Neural cell (in vitro differentiated cells): Measurements from ENCODE around the gene KCNQ1OT1. TPM values are rescaled to one million over a fixed set of nuclear protein-coding genes. Genes with fewer than 3 reads are reported as not detected.

Source experiments
- H2AFZ ChIP-seq: fragments of 200-600, 300-800 bp; sonication (generic), shearing (Covaris generic); 2 replicates; pipeline ENCODE4 v1.6.0; 2014; ENCODE audit warnings: low read depth, mild to moderate bottlenecking, antibody characterized with exemption, low read length, moderate library complexity
- H3F3A ChIP-seq: fragments of 200-600 bp; shearing (Covaris generic); 2 replicates; pipeline ENCODE4 v1.6.1; 2016; ENCODE audit warnings: mild to moderate bottlenecking, moderate library complexity, mixed read lengths, antibody characterized with exemption, low read length; ENCODE audit not compliant: insufficient read depth, poor library complexity, severe bottlenecking
- H3K27ac ChIP-seq: fragments of 200-600, 300-800 bp; sonication (generic), shearing (Covaris generic); 2 replicates; pipeline ENCODE4 v1.5.1; 2014; ENCODE audit warnings: mild to moderate bottlenecking, low read length, moderate library complexity
- H3K27me3 ChIP-seq: fragments of 300-800, 200-600 bp; sonication (generic), shearing (Covaris generic); 2 replicates; pipeline ENCODE4 v1.6.0; 2014; ENCODE audit warnings: mild to moderate bottlenecking, low read depth, low read length, moderate library complexity; ENCODE audit not compliant: insufficient read depth
- H3K36me3 ChIP-seq: fragments of 300-800, 200-600 bp; sonication (generic), shearing (Covaris generic); 2 replicates; pipeline ENCODE4 v1.5.1; 2014; ENCODE audit warnings: mild to moderate bottlenecking, antibody characterized with exemption, low read length, moderate library complexity; ENCODE audit not compliant: insufficient read depth
- H3K4me2 ChIP-seq: fragments of 300-800, 200-600 bp; sonication (generic), shearing (Covaris generic); 2 replicates; pipeline ENCODE4 v1.6.0; 2014; ENCODE audit warnings: mild to moderate bottlenecking, low read length
- H3K4me3 ChIP-seq: fragments of 300-800, 200-600 bp; sonication (generic), shearing (Covaris generic); 2 replicates; pipeline ENCODE4 v1.5.1; 2014; ENCODE audit warnings: mild to moderate bottlenecking, low read length, moderate library complexity
- H3K79me2 ChIP-seq: fragments of 200-600 bp; shearing (Covaris generic); replicated peaks from 2 replicates; pipeline ENCODE4 v1.6.0; 2014; ENCODE audit warnings: mild to moderate bottlenecking, low read length, moderate library complexity; ENCODE audit not compliant: insufficient read depth
- H3K9ac ChIP-seq: fragments of 300-800, 200-600 bp; sonication (generic), shearing (Covaris generic); 2 replicates; pipeline ENCODE4 v1.6.1; 2016; ENCODE audit warnings: mild to moderate bottlenecking, low read length, mixed read lengths
- H3K9me2 ChIP-seq: fragments of 200-600 bp; shearing (Covaris generic); 2 replicates; pipeline ENCODE4 v1.6.1; 2016; ENCODE audit warnings: mild to moderate bottlenecking, low read length, mixed read lengths; ENCODE audit not compliant: insufficient read depth
- H3K9me3 ChIP-seq: fragments of 200-600, 300-800 bp; sonication (generic), shearing (Covaris generic); 2 replicates; pipeline ENCODE4 v1.6.1; 2016; ENCODE audit warnings: mild to moderate bottlenecking, mixed run types, low read length, moderate library complexity, mixed read lengths
- H4K20me1 ChIP-seq: fragments of 200-600 bp; shearing (Covaris generic); 2 replicates; pipeline ENCODE4 v1.6.1; 2016; ENCODE audit warnings: mild to moderate bottlenecking, mixed run types; ENCODE audit not compliant: insufficient read depth
- EP300 ChIP-seq: fragments of 450-650 bp; conservative IDR thresholded peaks from 2 replicates; pipeline ENCODE4 v1.6.1; 2014; ENCODE audit warnings: antibody characterized with exemption, mild to moderate bottlenecking, moderate library complexity; ENCODE audit not compliant: poor library complexity, severe bottlenecking
- EZH2 ChIP-seq: fragments of 200-600, 300-800 bp; shearing (Covaris generic), sonication (generic); IDR thresholded peaks from 2 replicates; pipeline ENCODE4 v1.6.1; 2014; ENCODE audit warnings: antibody characterized with exemption, low read length, borderline replicate concordance, mild to moderate bottlenecking; ENCODE audit not compliant: insufficient read depth, poor library complexity, severe bottlenecking
- MXI1 ChIP-seq: fragments of 450-650 bp; conservative IDR thresholded peaks from 2 replicates; pipeline ENCODE4 v1.6.1; 2014; ENCODE audit warnings: antibody characterized with exemption, mild to moderate bottlenecking; ENCODE audit not compliant: poor library complexity, severe bottlenecking
- POLR2AphosphoS5 ChIP-seq: IDR thresholded peaks from 2 replicates; pipeline ENCODE4 v1.6.1; 2012
- RAD21 ChIP-seq: fragments of 450-650 bp; conservative IDR thresholded peaks from 2 replicates; pipeline ENCODE4 v1.6.1; 2014; ENCODE audit warnings: antibody characterized with exemption, mild to moderate bottlenecking, moderate library complexity
- SMC3 ChIP-seq: fragments of 450-650 bp; conservative IDR thresholded peaks from 2 replicates; pipeline ENCODE4 v1.6.1; 2014; ENCODE audit warnings: antibody characterized with exemption, mild to moderate bottlenecking, moderate library complexity; ENCODE audit not compliant: poor library complexity
- TAF1 ChIP-seq: IDR thresholded peaks from 2 replicates; pipeline ENCODE4 v1.6.1; 2012; ENCODE audit warnings: low read depth
- polyA plus RNA-seq: library from polyadenylated mRNA; depleted of rRNA; stranded (reverse); fragments of >200 nt; gene quantifications from 2 replicates; pipeline ENCODE4 v1.2.3, GENCODE V29; 2014
- TF ChIP-seq, protein P1 (sequence below): fragments of 450-650 bp; IDR thresholded peaks from 2 replicates; pipeline ENCODE4 v1.5.1; 2014; ENCODE audit warnings: antibody characterized with exemption, mild to moderate bottlenecking, moderate library complexity; ENCODE audit not compliant: poor library complexity, severe bottlenecking
- TF ChIP-seq, protein P2 (sequence below): IDR thresholded peaks from 2 replicates; pipeline ENCODE4 v1.6.1; 2012; ENCODE audit warnings: borderline replicate concordance

KCNQ1OT1 gene
- polyA plus RNA-seq, 1 donor from 2014 or later: 0.12 TPM

DNA sequence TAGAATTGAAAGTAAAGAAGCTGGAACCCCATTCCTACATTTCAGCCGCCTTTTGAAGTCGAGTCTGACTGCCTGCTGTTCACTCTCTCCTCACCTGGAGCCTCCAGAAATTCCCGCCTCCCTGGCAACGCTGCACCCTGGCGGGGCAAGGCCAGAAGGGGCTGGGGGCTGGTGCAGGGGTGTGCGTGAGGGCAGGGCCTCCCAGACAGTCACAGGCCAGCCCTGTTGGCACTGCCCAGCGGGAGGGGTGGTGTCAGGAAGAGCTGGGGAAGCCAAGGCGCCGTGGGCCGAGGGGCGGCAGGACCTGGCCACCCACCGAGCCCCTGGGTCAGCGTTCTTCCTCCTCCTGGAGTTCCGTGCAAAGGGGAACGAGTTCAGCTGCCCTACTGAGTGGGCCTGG lies 123.2 kb downstream of the KCNQ1OT1 start:
- no peaks in the 10 kb centered on the region for H4K20me1 ChIP-seq
- no peak overlapping the region for H2AFZ ChIP-seq
- H3K4me2 ChIP-seq: no peak overlapping the region
- no peak overlapping the region for H3K27ac ChIP-seq
- no peaks in the 10 kb centered on the region for H3K27me3 ChIP-seq
- H3F3A ChIP-seq: no peaks in the 10 kb centered on the region
- no peaks in the 10 kb centered on the region for H3K79me2 ChIP-seq
- H3K9me3 ChIP-seq: no peaks in the 10 kb centered on the region
- no peak overlapping the region for H3K4me3 ChIP-seq
- TF ChIP-seq MXI1 (no peak), RAD21 (no peak), SMC3 (no peak), EZH2 (no peak), EP300 (no peak), TAF1 (no peak), POLR2AphosphoS5 (no peak)
- TF ChIP-seq, protein P1, sequence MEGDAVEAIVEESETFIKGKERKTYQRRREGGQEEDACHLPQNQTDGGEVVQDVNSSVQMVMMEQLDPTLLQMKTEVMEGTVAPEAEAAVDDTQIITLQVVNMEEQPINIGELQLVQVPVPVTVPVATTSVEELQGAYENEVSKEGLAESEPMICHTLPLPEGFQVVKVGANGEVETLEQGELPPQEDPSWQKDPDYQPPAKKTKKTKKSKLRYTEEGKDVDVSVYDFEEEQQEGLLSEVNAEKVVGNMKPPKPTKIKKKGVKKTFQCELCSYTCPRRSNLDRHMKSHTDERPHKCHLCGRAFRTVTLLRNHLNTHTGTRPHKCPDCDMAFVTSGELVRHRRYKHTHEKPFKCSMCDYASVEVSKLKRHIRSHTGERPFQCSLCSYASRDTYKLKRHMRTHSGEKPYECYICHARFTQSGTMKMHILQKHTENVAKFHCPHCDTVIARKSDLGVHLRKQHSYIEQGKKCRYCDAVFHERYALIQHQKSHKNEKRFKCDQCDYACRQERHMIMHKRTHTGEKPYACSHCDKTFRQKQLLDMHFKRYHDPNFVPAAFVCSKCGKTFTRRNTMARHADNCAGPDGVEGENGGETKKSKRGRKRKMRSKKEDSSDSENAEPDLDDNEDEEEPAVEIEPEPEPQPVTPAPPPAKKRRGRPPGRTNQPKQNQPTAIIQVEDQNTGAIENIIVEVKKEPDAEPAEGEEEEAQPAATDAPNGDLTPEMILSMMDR: no peak
- TF ChIP-seq, protein P2, sequence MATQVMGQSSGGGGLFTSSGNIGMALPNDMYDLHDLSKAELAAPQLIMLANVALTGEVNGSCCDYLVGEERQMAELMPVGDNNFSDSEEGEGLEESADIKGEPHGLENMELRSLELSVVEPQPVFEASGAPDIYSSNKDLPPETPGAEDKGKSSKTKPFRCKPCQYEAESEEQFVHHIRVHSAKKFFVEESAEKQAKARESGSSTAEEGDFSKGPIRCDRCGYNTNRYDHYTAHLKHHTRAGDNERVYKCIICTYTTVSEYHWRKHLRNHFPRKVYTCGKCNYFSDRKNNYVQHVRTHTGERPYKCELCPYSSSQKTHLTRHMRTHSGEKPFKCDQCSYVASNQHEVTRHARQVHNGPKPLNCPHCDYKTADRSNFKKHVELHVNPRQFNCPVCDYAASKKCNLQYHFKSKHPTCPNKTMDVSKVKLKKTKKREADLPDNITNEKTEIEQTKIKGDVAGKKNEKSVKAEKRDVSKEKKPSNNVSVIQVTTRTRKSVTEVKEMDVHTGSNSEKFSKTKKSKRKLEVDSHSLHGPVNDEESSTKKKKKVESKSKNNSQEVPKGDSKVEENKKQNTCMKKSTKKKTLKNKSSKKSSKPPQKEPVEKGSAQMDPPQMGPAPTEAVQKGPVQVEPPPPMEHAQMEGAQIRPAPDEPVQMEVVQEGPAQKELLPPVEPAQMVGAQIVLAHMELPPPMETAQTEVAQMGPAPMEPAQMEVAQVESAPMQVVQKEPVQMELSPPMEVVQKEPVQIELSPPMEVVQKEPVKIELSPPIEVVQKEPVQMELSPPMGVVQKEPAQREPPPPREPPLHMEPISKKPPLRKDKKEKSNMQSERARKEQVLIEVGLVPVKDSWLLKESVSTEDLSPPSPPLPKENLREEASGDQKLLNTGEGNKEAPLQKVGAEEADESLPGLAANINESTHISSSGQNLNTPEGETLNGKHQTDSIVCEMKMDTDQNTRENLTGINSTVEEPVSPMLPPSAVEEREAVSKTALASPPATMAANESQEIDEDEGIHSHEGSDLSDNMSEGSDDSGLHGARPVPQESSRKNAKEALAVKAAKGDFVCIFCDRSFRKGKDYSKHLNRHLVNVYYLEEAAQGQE: no peak
- no peaks in the 10 kb centered on the region for H3K9me2 ChIP-seq
- no peak overlapping the region for H3K9ac ChIP-seq
- H3K36me3 ChIP-seq: no peaks in the 10 kb centered on the region

DNA sequence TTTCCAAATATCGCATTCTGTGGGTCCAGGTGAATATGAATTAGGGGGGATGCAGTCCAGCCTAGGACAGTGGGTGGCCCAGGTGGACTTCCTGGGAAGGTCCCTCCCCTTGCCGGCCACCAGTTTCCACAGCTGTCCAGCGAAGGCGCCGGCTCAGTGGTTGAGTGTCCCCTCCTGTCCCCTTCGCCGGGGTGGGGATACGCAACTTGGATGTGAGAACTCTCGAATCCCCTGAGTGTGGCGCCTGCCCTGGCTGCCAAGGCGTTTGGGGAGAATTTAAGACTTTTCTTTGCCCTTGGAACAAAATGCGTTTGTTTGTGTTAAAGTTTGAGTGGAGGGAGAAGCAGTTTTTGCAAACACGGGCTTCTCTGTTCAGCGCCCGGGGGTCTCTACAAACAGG lies 123.7 kb downstream of the KCNQ1OT1 start:
- H3K36me3 ChIP-seq: no peaks in the 10 kb centered on the region
- no peaks in the 10 kb centered on the region for H4K20me1 ChIP-seq
- H3K27ac ChIP-seq: no peak overlapping the region
- no peaks in the 10 kb centered on the region for H3F3A ChIP-seq
- H3K4me2 ChIP-seq: no peak overlapping the region
- H3K9me2 ChIP-seq: no peaks in the 10 kb centered on the region
- TF ChIP-seq, protein P1: no peak
- TF ChIP-seq TAF1 (no peak), EZH2 (no peak), POLR2AphosphoS5 (no peak), RAD21 (no peak), EP300 (no peak), MXI1 (no peak), SMC3 (no peak)
- TF ChIP-seq, protein P2: no peak
- no peaks in the 10 kb centered on the region for H3K79me2 ChIP-seq
- no peaks in the 10 kb centered on the region for H3K27me3 ChIP-seq
- H3K4me3 ChIP-seq: no peak overlapping the region
- H3K9ac ChIP-seq: no peak overlapping the region
- H3K9me3 ChIP-seq: no peaks in the 10 kb centered on the region
- no peak overlapping the region for H2AFZ ChIP-seq
